ENCODE measurements around the gene ZDHHC14.
A peak's percentile ranks its signal among the peaks of the same experiment; 100 is the strongest.
"Not testable (repeated sequence)": the region's sequence is repeated elsewhere in the genome, so short reads cannot be mapped to it uniquely, and the experiment has no call there.

The ZDHHC14 gene

GRCh38 chr6:157380458-157380778, 572 bp upstream of the ZDHHC14 start:
- peaks cover 8% of the 10 kb centered on the region for H3K4me1 ChIP-seq (ENCODE audit: low read depth, poor library complexity, severe bottlenecking)
- H3K27me3 ChIP-seq (ENCODE audit: insufficient read depth, low read depth) = no peaks in the 10 kb centered on the region
- peak overlapping the region; percentile 34 for H3K4me2 ChIP-seq
- H4K20me1 ChIP-seq (ENCODE audit: insufficient read depth) = no peaks in the 10 kb centered on the region
- H3K36me3 ChIP-seq (ENCODE audit: insufficient read depth) = no peaks in the 10 kb centered on the region
- no peaks in the 10 kb centered on the region for H3K79me2 ChIP-seq (ENCODE audit: insufficient read depth, low read depth)
- no peak overlapping the region for H3K4me3 ChIP-seq (IDR thresholded peaks at IDR 0.05; ENCODE audit: insufficient read depth, low read depth, low read length)
- no peak for TF ChIP-seq CTCF (conservative IDR thresholded peaks at IDR 0.05; ENCODE audit: low read depth, low read length)
- H3K27ac ChIP-seq = peak overlapping the region; percentile 54
- H3K9ac ChIP-seq = peak overlapping the region; percentile 59
- H2AFZ ChIP-seq (ENCODE audit: low read depth) = peak overlapping the region; percentile 83

GRCh38 chr6:157381631-157382621, 936 bp downstream of the ZDHHC14 start:
- Histone ChIP-seq H3K79me2 (ENCODE audit: insufficient read depth, low read depth) (no peaks in the 10 kb centered on the region), H3K9ac (peak overlapping the region; percentile 59; the same call in 1 of the 2 replicates), H3K27ac (peak overlapping the region; percentile 54; the same call in 1 of the 2 replicates), H4K20me1 (ENCODE audit: insufficient read depth) (no peaks in the 10 kb centered on the region), H2AFZ (ENCODE audit: low read depth) (peak overlapping the region; percentile 83), H3K27me3 (ENCODE audit: insufficient read depth, low read depth) (no peaks in the 10 kb centered on the region), H3K36me3 (ENCODE audit: insufficient read depth) (no peaks in the 10 kb centered on the region), H3K4me2 (peak overlapping the region; percentile 81), H3K4me1 (ENCODE audit: low read depth, poor library complexity, severe bottlenecking) (peaks cover 8% of the 10 kb centered on the region), H3K4me3 (IDR thresholded peaks at IDR 0.05; ENCODE audit: insufficient read depth, low read depth, low read length) (no peak overlapping the region)
- no peak for TF ChIP-seq CTCF (conservative IDR thresholded peaks at IDR 0.05; ENCODE audit: low read depth, low read length)

GRCh38 chr6:157382821-157383220, 1.8 kb downstream of the ZDHHC14 start:
- Histone ChIP-seq H3K27me3 (ENCODE audit: insufficient read depth, low read depth) (no peaks in the 10 kb centered on the region), H3K4me1 (ENCODE audit: low read depth, poor library complexity, severe bottlenecking) (peaks cover 8% of the 10 kb centered on the region), H3K79me2 (ENCODE audit: insufficient read depth, low read depth) (no peaks in the 10 kb centered on the region), H3K36me3 (ENCODE audit: insufficient read depth) (no peaks in the 10 kb centered on the region), H3K27ac (no peak overlapping the region), H3K4me3 (IDR thresholded peaks at IDR 0.05; ENCODE audit: insufficient read depth, low read depth, low read length) (no peak overlapping the region), H2AFZ (ENCODE audit: low read depth) (no peak overlapping the region), H4K20me1 (ENCODE audit: insufficient read depth) (no peaks in the 10 kb centered on the region), H3K9ac (no peak overlapping the region), H3K4me2 (peak overlapping the region; percentile 81)
- no peak for TF ChIP-seq CTCF (conservative IDR thresholded peaks at IDR 0.05; ENCODE audit: low read depth, low read length)

- Histone ChIP-seq H3K79me2 (ENCODE audit: insufficient read depth, low read depth) (no peaks in the 10 kb centered on the region), H4K20me1 (ENCODE audit: insufficient read depth) (no peaks in the 10 kb centered on the region), H3K4me3 (IDR thresholded peaks at IDR 0.05; ENCODE audit: insufficient read depth, low read depth, low read length) (no peak overlapping the region), H2AFZ (ENCODE audit: low read depth) (no peak overlapping the region), H3K27me3 (ENCODE audit: insufficient read depth, low read depth) (no peaks in the 10 kb centered on the region), H3K4me2 (no peak overlapping the region), H3K9ac (no peak overlapping the region), H3K36me3 (ENCODE audit: insufficient read depth) (no peaks in the 10 kb centered on the region), H3K4me1 (ENCODE audit: low read depth, poor library complexity, severe bottlenecking) (peaks cover 8% of the 10 kb centered on the region), H3K27ac (no peak overlapping the region)
- TF ChIP-seq CTCF (conservative IDR thresholded peaks at IDR 0.05; ENCODE audit: low read depth, low read length) = no peak
These were observed 2.5 kb downstream of the ZDHHC14 start for GRCh38 chr6:157383471-157383870.

- not testable (repeated sequence) for H4K20me1 ChIP-seq (ENCODE audit: insufficient read depth); H3K36me3 ChIP-seq (ENCODE audit: insufficient read depth); H3K27me3 ChIP-seq (ENCODE audit: insufficient read depth, low read depth); H3K4me3 ChIP-seq (IDR thresholded peaks at IDR 0.05; ENCODE audit: insufficient read depth, low read depth, low read length); H3K27ac ChIP-seq; H3K79me2 ChIP-seq (ENCODE audit: insufficient read depth, low read depth); H3K4me2 ChIP-seq; H3K4me1 ChIP-seq (ENCODE audit: low read depth, poor library complexity, severe bottlenecking); H2AFZ ChIP-seq (ENCODE audit: low read depth); H3K9ac ChIP-seq
These were observed 4.0 kb downstream of the ZDHHC14 start for GRCh38 chr6:157384962-157385361.
